Neural cell (in vitro differentiated cells): ENCODE results near the gene ENTPD2.

ENCODE experiments used
- CTCF ChIP-seq: fragments of 450-650 bp; IDR thresholded peaks from 2 replicates; pipeline ENCODE4 v1.5.1; 2014; ENCODE audit warnings: antibody characterized with exemption, mild to moderate bottlenecking, moderate library complexity; ENCODE audit not compliant: poor library complexity, severe bottlenecking
- EP300 ChIP-seq: fragments of 450-650 bp; conservative IDR thresholded peaks from 2 replicates; pipeline ENCODE4 v1.6.1; 2014; ENCODE audit warnings: antibody characterized with exemption, mild to moderate bottlenecking, moderate library complexity; ENCODE audit not compliant: poor library complexity, severe bottlenecking
- EZH2 ChIP-seq: fragments of 200-600, 300-800 bp; shearing (Covaris generic), sonication (generic); IDR thresholded peaks from 2 replicates; pipeline ENCODE4 v1.6.1; 2014; ENCODE audit warnings: antibody characterized with exemption, low read length, borderline replicate concordance, mild to moderate bottlenecking; ENCODE audit not compliant: insufficient read depth, poor library complexity, severe bottlenecking
- MXI1 ChIP-seq: fragments of 450-650 bp; conservative IDR thresholded peaks from 2 replicates; pipeline ENCODE4 v1.6.1; 2014; ENCODE audit warnings: antibody characterized with exemption, mild to moderate bottlenecking; ENCODE audit not compliant: poor library complexity, severe bottlenecking
- POLR2AphosphoS5 ChIP-seq: IDR thresholded peaks from 2 replicates; pipeline ENCODE4 v1.6.1; 2012
- RAD21 ChIP-seq: fragments of 450-650 bp; conservative IDR thresholded peaks from 2 replicates; pipeline ENCODE4 v1.6.1; 2014; ENCODE audit warnings: antibody characterized with exemption, mild to moderate bottlenecking, moderate library complexity
- SMC3 ChIP-seq: fragments of 450-650 bp; conservative IDR thresholded peaks from 2 replicates; pipeline ENCODE4 v1.6.1; 2014; ENCODE audit warnings: antibody characterized with exemption, mild to moderate bottlenecking, moderate library complexity; ENCODE audit not compliant: poor library complexity
- TAF1 ChIP-seq: IDR thresholded peaks from 2 replicates; pipeline ENCODE4 v1.6.1; 2012; ENCODE audit warnings: low read depth

- TF ChIP-seq CTCF, result no peak
- TF ChIP-seq POLR2AphosphoS5, result no peak
- TF ChIP-seq EZH2, result no peak
- no peak for TF ChIP-seq EP300
- no peak for TF ChIP-seq TAF1
- no peak for TF ChIP-seq RAD21
- no peak for TF ChIP-seq SMC3
- no peak for TF ChIP-seq MXI1
Observed at GRCh38 chr9:137016436-137016835, 37.4 kb downstream of the ENTPD2 start.
